HFF-Myc (cell line): ENCODE data around the gene INTS11.

Experiments used
- DNase-seq: peaks from one replicate; pipeline ENCODE4 v3.0.0-alpha.2; 2011; ENCODE audit warnings: low read depth; ENCODE audit errors: extremely low read depth
- H3K4me3 ChIP-seq: replicated peaks from 2 replicates; pipeline ENCODE4 v1.5.1; 2011; ENCODE audit warnings: low read depth, mild to moderate bottlenecking, control low read depth, low read length
- CTCF ChIP-seq: IDR thresholded peaks from 2 replicates; pipeline ENCODE4 v1.5.1; 2012; ENCODE audit warnings: mild to moderate bottlenecking, low read depth, low read length, control low read depth; ENCODE audit errors: missing control alignments

INTS11 gene

GRCh38 chr1:1285611-1286311 is 38.7 kb downstream of the INTS11 start:
- H3K4me3 ChIP-seq = no peak overlapping the region
- no peak for DNase-seq
- no peak for TF ChIP-seq CTCF

- H3K4me3 ChIP-seq = no peak overlapping the region
- DNase-seq = no peak
- no peak for TF ChIP-seq CTCF
Observed at GRCh38 chr1:1285102-1285571, 39.3 kb downstream of the INTS11 start.

- no peak for TF ChIP-seq CTCF
- no peak for DNase-seq
- H3K4me3 ChIP-seq = no peak overlapping the region
Observed at GRCh38 chr1:1284221-1285101, 40.0 kb downstream of the INTS11 start.

GRCh38 chr1:1283821-1284220 is 40.6 kb downstream of the INTS11 start:
- H3K4me3 ChIP-seq = no peak overlapping the region
- no peak for TF ChIP-seq CTCF
- DNase-seq = no peak

- TF ChIP-seq CTCF = no peak
- H3K4me3 ChIP-seq = no peak overlapping the region
- DNase-seq = no peak
Observed at GRCh38 chr1:1282998-1283397, 41.5 kb downstream of the INTS11 start.

GRCh38 chr1:1281533-1282321 is 42.7 kb downstream of the INTS11 start:
- H3K4me3 ChIP-seq = no peak overlapping the region
- TF ChIP-seq CTCF = no peak
- DNase-seq = no peak
